Measurements from ENCODE around the gene RABGAP1L.
"Not testable (repeated sequence)": the region's sequence is repeated elsewhere in the genome, so short reads cannot be mapped to it uniquely, and the experiment has no call there.

The RABGAP1L gene

GRCh38 chr1:175023043-175023921, 864.0 kb downstream of the RABGAP1L start, which contains the start of gene MRPS14:
Gene MRPS14 (minus strand): TSS chr1:175023425. CDS start chr1:175023408, 17 bp downstream.
- DNase-seq: peak; percentile 97 to 99

GRCh38 chr1:175023922-175024242, 864.6 kb downstream of the RABGAP1L start:
- not testable (repeated sequence) for DNase-seq

GRCh38 chr1:175024773-175025172, 865.5 kb downstream of the RABGAP1L start:
- no peak for DNase-seq

- DNase-seq: no peak
Observed at GRCh38 chr1:175033953-175034352, 874.6 kb downstream of the RABGAP1L start.

GRCh38 chr1:175034775-175035174, 875.5 kb downstream of the RABGAP1L start:
- DNase-seq: no peak

GRCh38 chr1:175035865-175036264, 876.5 kb downstream of the RABGAP1L start:
- DNase-seq: no peak

GRCh38 chr1:175036476-175036875, 877.2 kb downstream of the RABGAP1L start:
- no peak for DNase-seq

GRCh38 chr1:175037416-175037815, 878.1 kb downstream of the RABGAP1L start:
- peak in 1 of 2 donors; percentile 46 for DNase-seq

- DNase-seq: no peak
Observed at GRCh38 chr1:175040324-175040879, 881.1 kb downstream of the RABGAP1L start.

GRCh38 chr1:175042650-175043049, 883.3 kb downstream of the RABGAP1L start:
- no peak for DNase-seq

GRCh38 chr1:175043824-175044223, 884.5 kb downstream of the RABGAP1L start:
- no peak for DNase-seq

GRCh38 chr1:175044591-175044990, 885.3 kb downstream of the RABGAP1L start:
- DNase-seq: not testable (repeated sequence)

Data from inflammatory macrophage treated with lipopolysaccharide for 1 hour (primary cell).